ENCODE results near the gene PSMG2. TPM values are rescaled to one million over a fixed set of nuclear protein-coding genes. Genes with fewer than 3 reads are reported as not detected.

The PSMG2 gene
- polyA plus RNA-seq, 3 donors = 37.1 to 143 (median 118) TPM

DNA sequence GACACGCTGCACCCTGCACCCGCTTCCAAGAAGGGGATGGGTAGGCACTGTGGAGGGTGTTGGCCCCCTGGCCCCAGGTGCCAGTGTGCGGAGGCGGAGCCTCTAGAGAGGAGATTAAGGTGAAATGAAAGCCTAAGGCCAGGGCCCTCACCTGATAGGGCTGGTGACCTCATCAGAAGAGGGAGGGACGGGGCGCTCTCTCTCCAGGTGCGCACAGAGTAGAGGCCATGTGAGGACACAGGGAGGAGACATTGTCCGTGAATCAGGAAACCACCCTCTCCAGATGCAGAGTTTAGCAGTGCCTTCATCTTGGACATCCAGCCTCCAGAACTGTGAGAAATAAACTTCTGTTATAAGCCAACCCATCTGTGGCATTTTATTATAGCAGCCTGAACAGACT is 62.3 kb downstream of the PSMG2 start:
- no peak overlapping the region for H3K27ac ChIP-seq (ENCODE audit: low read depth in 1 of 2, low read length in 2 of 2)
- no peak overlapping the region for H3K4me3 Mint-ChIP-seq
- no peaks in the 10 kb centered on the region for H3K27me3 ChIP-seq (ENCODE audit: control insufficient read depth in 2 of 2, insufficient read depth in 2 of 2, low read length in 2 of 2)
- TF ChIP-seq, protein P1, sequence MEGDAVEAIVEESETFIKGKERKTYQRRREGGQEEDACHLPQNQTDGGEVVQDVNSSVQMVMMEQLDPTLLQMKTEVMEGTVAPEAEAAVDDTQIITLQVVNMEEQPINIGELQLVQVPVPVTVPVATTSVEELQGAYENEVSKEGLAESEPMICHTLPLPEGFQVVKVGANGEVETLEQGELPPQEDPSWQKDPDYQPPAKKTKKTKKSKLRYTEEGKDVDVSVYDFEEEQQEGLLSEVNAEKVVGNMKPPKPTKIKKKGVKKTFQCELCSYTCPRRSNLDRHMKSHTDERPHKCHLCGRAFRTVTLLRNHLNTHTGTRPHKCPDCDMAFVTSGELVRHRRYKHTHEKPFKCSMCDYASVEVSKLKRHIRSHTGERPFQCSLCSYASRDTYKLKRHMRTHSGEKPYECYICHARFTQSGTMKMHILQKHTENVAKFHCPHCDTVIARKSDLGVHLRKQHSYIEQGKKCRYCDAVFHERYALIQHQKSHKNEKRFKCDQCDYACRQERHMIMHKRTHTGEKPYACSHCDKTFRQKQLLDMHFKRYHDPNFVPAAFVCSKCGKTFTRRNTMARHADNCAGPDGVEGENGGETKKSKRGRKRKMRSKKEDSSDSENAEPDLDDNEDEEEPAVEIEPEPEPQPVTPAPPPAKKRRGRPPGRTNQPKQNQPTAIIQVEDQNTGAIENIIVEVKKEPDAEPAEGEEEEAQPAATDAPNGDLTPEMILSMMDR (IDR thresholded peaks at IDR 0.05) = no peak
- no peak for DNase-seq
- no peak overlapping the region for H3K27ac Mint-ChIP-seq
- H3K9ac ChIP-seq (ENCODE audit: insufficient read depth, low read length, poor library complexity, severe bottlenecking) = no peak overlapping the region
- no peak overlapping the region for H3K4me3 ChIP-seq (replicated peaks in 1 of 3; ENCODE audit: low read depth in 2 of 3, low read length in 3 of 3)
- H3K9me3 ChIP-seq (replicated peaks in 1 of 2; ENCODE audit: control insufficient read depth in 1 of 2, insufficient read depth in 1 of 2, low read length in 2 of 2) = no peaks in the 10 kb centered on the region
- no peaks in the 10 kb centered on the region for H3K79me2 ChIP-seq (ENCODE audit: insufficient read depth, low read length)
- no peak overlapping the region for H3K4me2 ChIP-seq (replicated peaks; ENCODE audit: extremely low read depth, low read length, poor library complexity, severe bottlenecking)
- H3K27me3 Mint-ChIP-seq (ENCODE audit: low read depth in 3 of 3) = peaks cover 0 to 5% (median 2%) of the 10 kb centered on the region in 3 donors
- no peaks in the 10 kb centered on the region for H3K9me3 Mint-ChIP-seq
- peak overlapping the region; percentile 29 for H2AFZ ChIP-seq (ENCODE audit: insufficient read depth, low read depth, low read length, poor library complexity, severe bottlenecking)
- no peaks in the 10 kb centered on the region for H3K36me3 ChIP-seq (replicated peaks in 1 of 2; ENCODE audit: control insufficient read depth in 1 of 2, insufficient read depth in 2 of 2, low read length in 2 of 2)
- intact Hi-C loops (cut with micrococcal nuclease) = no loop called here
- H4K20me1 ChIP-seq (ENCODE audit: insufficient read depth, low read length) = no peaks in the 10 kb centered on the region
- 93% methylated on average over 3 of the region's 8 CpGs for WGBS (ENCODE audit: insufficient coverage)
- no peaks in the 10 kb centered on the region for H3K36me3 Mint-ChIP-seq
- H3K4me1 Mint-ChIP-seq = no peaks in the 10 kb centered on the region
- no peaks in the 10 kb centered on the region for H3K4me1 ChIP-seq (ENCODE audit: control insufficient read depth in 1 of 2, insufficient read depth in 2 of 2, low read length in 2 of 2)

- no peak overlapping the region for H3K4me3 ChIP-seq (replicated peaks in 1 of 3; ENCODE audit: low read depth in 2 of 3, low read length in 3 of 3)
- 100% methylated on average over 1 of the region's 11 CpGs for WGBS (ENCODE audit: insufficient coverage)
- H3K4me3 Mint-ChIP-seq = no peak overlapping the region
- H3K9me3 ChIP-seq (replicated peaks in 1 of 2; ENCODE audit: control insufficient read depth in 1 of 2, insufficient read depth in 1 of 2, low read length in 2 of 2) = no peaks in the 10 kb centered on the region
- intact Hi-C loops (cut with micrococcal nuclease) = no loop called here
- no peaks in the 10 kb centered on the region for H3K36me3 ChIP-seq (replicated peaks in 1 of 2; ENCODE audit: control insufficient read depth in 1 of 2, insufficient read depth in 2 of 2, low read length in 2 of 2)
- no peaks in the 10 kb centered on the region for H3K9me3 Mint-ChIP-seq
- no peak overlapping the region for H3K9ac ChIP-seq (ENCODE audit: insufficient read depth, low read length, poor library complexity, severe bottlenecking)
- no peaks in the 10 kb centered on the region for H3K27me3 ChIP-seq (ENCODE audit: control insufficient read depth in 2 of 2, insufficient read depth in 2 of 2, low read length in 2 of 2)
- no peak overlapping the region for H3K4me2 ChIP-seq (replicated peaks; ENCODE audit: extremely low read depth, low read length, poor library complexity, severe bottlenecking)
- H3K27ac ChIP-seq (ENCODE audit: low read depth in 1 of 2, low read length in 2 of 2) = no peak overlapping the region
- H3K36me3 Mint-ChIP-seq = no peaks in the 10 kb centered on the region
- no peaks in the 10 kb centered on the region for H3K4me1 ChIP-seq (ENCODE audit: control insufficient read depth in 1 of 2, insufficient read depth in 2 of 2, low read length in 2 of 2)
- no peaks in the 10 kb centered on the region for H3K4me1 Mint-ChIP-seq
- H2AFZ ChIP-seq (ENCODE audit: insufficient read depth, low read depth, low read length, poor library complexity, severe bottlenecking) = peak overlapping the region; percentile 29
- no peak overlapping the region for H3K27ac Mint-ChIP-seq
- H4K20me1 ChIP-seq (ENCODE audit: insufficient read depth, low read length) = no peaks in the 10 kb centered on the region
- no peaks in the 10 kb centered on the region for H3K79me2 ChIP-seq (ENCODE audit: insufficient read depth, low read length)
- DNase-seq = no peak
- TF ChIP-seq, protein P1 (IDR thresholded peaks at IDR 0.05) = no peak
- H3K27me3 Mint-ChIP-seq (ENCODE audit: low read depth in 3 of 3) = peaks cover 0 to 5% (median 2%) of the 10 kb centered on the region in 3 donors
Observed at GRCh38 chr18:12765586-12765985, 62.7 kb downstream of the PSMG2 start.
